Natural killer cell (primary cell): ENCODE results near the gene COG2. TPM values are rescaled to one million over a fixed set of nuclear protein-coding genes. Genes with fewer than 3 reads are reported as not detected.
"Not testable (repeated sequence)": the region's sequence is repeated elsewhere in the genome, so short reads cannot be mapped to it uniquely, and the experiment has no call there.

Source experiments
- ATAC-seq, 3 donors: fragments of 150-1000 bp in 2 of 3; fragments of 200-7000 bp in 1 of 3; cut with Tn5 transposase; 1 replicate in 1 of 3; 2 replicates in 2 of 3; pipeline ENCODE4 v1.10.0; 2021; ENCODE audit warnings: mild to moderate bottlenecking in 2 of 3, moderate library complexity in 2 of 3
- DNase-seq, 2 donors: peaks; one replicate each; pipeline versions ENCODE4 v3.0.0 to v3.0.0-alpha.2; 2013 to 2021; ENCODE audit warnings: mixed read lengths in 1 of 2
- H3K27ac ChIP-seq: one replicate; pipeline ENCODE4 v1.5.1; 2013; ENCODE audit warnings: mild to moderate bottlenecking, low read length
- H3K27me3 ChIP-seq: one replicate; pipeline ENCODE4 v1.6.1; 2013; ENCODE audit warnings: low read length; ENCODE audit not compliant: control insufficient read depth, insufficient read depth
- H3K36me3 ChIP-seq: one replicate; pipeline ENCODE4 v1.6.1; 2013; ENCODE audit warnings: low read length; ENCODE audit not compliant: control insufficient read depth, insufficient read depth
- H3K4me1 ChIP-seq: one replicate; pipeline ENCODE4 v1.6.1; 2013; ENCODE audit warnings: low read length; ENCODE audit not compliant: control insufficient read depth, insufficient read depth
- H3K4me3 ChIP-seq: one replicate; pipeline ENCODE4 v1.5.1; 2013; ENCODE audit warnings: low read length
- H3K9me3 ChIP-seq: one replicate; pipeline ENCODE4 v1.6.1; 2013; ENCODE audit warnings: low read length; ENCODE audit not compliant: control insufficient read depth, insufficient read depth
- H3K27ac Mint-ChIP-seq, 2 donors: one replicate each; pipeline ENCODE4 v1.8.0; 2022; ENCODE audit warnings: mild to moderate bottlenecking in 2 of 2, mixed read lengths in 2 of 2, moderate library complexity in 1 of 2
- H3K27me3 Mint-ChIP-seq, 2 donors: one replicate each; pipeline ENCODE4 v1.8.0; 2022; ENCODE audit warnings: low read depth in 2 of 2, mixed read lengths in 2 of 2
- H3K36me3 Mint-ChIP-seq: one replicate; pipeline ENCODE4 v1.8.0; 2022; ENCODE audit warnings: mixed read lengths
- H3K4me1 Mint-ChIP-seq, 2 donors: one replicate each; pipeline ENCODE4 v1.8.0; 2022; ENCODE audit warnings: mixed read lengths in 2 of 2
- H3K4me3 Mint-ChIP-seq: one replicate; pipeline ENCODE4 v1.8.0; 2022; ENCODE audit warnings: mild to moderate bottlenecking, moderate library complexity, mixed read lengths
- H3K9me3 Mint-ChIP-seq, 2 donors: one replicate each; pipeline ENCODE4 v1.8.0; 2022; ENCODE audit warnings: mixed read lengths in 2 of 2
- CTCF ChIP-seq: fragments of 200-600 bp; IDR thresholded peaks from one replicate; pipeline ENCODE4 v1.8.0; 2022; ENCODE audit warnings: antibody characterized with exemption
- WGBS: methylation state at CpG from one replicate; pipeline ENCODE4 v1.1.7; 2013; ENCODE audit warnings: missing lambda C conversion rate; ENCODE audit not compliant: insufficient coverage; 5-methylcytosine and 5-hydroxymethylcytosine counted together
- intact Hi-C: fragments of 100-400 bp; cut with micrococcal nuclease; formaldehyde crosslinking; loops from one replicate; pipeline ENCODE4 v1.14.2; 2022
- total RNA-seq, 4 donors: library from RNA; stranded (reverse); fragments of 120-200 nt in 1 of 4; gene quantifications; one replicate each; pipeline versions ENCODE4 v1.2.3 to v1.2.4, GENCODE V29; 2013 to 2022

Gene COG2
- total RNA-seq, 3 donors from 2014 or later (not counting 1 experiment from before 2014, with no cell fraction given): 15.8 to 24.1 (median 17.5) TPM

- Histone ChIP-seq H3K4me1 (peaks cover 14% of the 10 kb centered on the region), H3K9me3 (no peaks in the 10 kb centered on the region), H3K27ac (no peak overlapping the region), H3K27me3 (no peaks in the 10 kb centered on the region), H3K36me3 (peaks cover 3% of the 10 kb centered on the region), H3K4me3 (no peak overlapping the region)
- peaks cover 62 to 81% of the 10 kb centered on the region in 2 donors for H3K4me1 Mint-ChIP-seq
- H3K27me3 Mint-ChIP-seq: no peaks in the 10 kb centered on the region
- intact Hi-C loops: loop anchor here (10.0 kb wide), 1 partner anchor 1023 kb away; the partner anchor contains the start of genes TAF5L and URB2
- ATAC-seq: no peak
- no peaks in the 10 kb centered on the region for H3K36me3 Mint-ChIP-seq
- no peaks in the 10 kb centered on the region for H3K9me3 Mint-ChIP-seq
- no peak for DNase-seq
- no peak overlapping the region for H3K4me3 Mint-ChIP-seq
- H3K27ac Mint-ChIP-seq: no peak overlapping the region
- 27% methylated on average over 3 of the region's 5 CpGs for WGBS
- no peak for TF ChIP-seq CTCF
Measured at GRCh38 chr1:230647321-230647720, 5.0 kb downstream of the COG2 start.

- Mint-ChIP-seq H3K36me3 (no peaks in the 10 kb centered on the region), H3K27ac (peak overlapping the region in 1 of 2 donors; percentile 59), H3K4me1 (peaks cover 55 to 81% of the 10 kb centered on the region in 2 donors), H3K4me3 (no peak overlapping the region), H3K27me3 (no peaks in the 10 kb centered on the region), H3K9me3 (no peaks in the 10 kb centered on the region)
- intact Hi-C loops: loop anchor here (10.0 kb wide), 1 partner anchor 1023 kb away; the partner anchor contains the start of genes TAF5L and URB2
- DNase-seq: no peak
- Histone ChIP-seq H3K27ac (no peak overlapping the region), H3K36me3 (peaks cover 3% of the 10 kb centered on the region), H3K4me1 (peaks cover 11% of the 10 kb centered on the region), H3K27me3 (no peaks in the 10 kb centered on the region), H3K9me3 (no peaks in the 10 kb centered on the region), H3K4me3 (no peak overlapping the region)
- 83% methylated on average over 2 of the region's 3 CpGs for WGBS
- ATAC-seq: peak in 1 of 3 donors; percentile 36
- no peak for TF ChIP-seq CTCF
Measured at GRCh38 chr1:230648114-230648513, 5.8 kb downstream of the COG2 start.

- H3K9me3 Mint-ChIP-seq: no peaks in the 10 kb centered on the region
- H3K36me3 Mint-ChIP-seq: no peaks in the 10 kb centered on the region
- Histone ChIP-seq H3K36me3 (peaks cover 3% of the 10 kb centered on the region), H3K27ac (no peak overlapping the region), H3K9me3 (no peaks in the 10 kb centered on the region), H3K4me3 (no peak overlapping the region), H3K27me3 (no peaks in the 10 kb centered on the region), H3K4me1 (no peaks in the 10 kb centered on the region)
- intact Hi-C loops: no loop called here
- ATAC-seq (no peak), DNase-seq (no peak)
- H3K4me3 Mint-ChIP-seq: no peak overlapping the region
- no peaks in the 10 kb centered on the region for H3K27me3 Mint-ChIP-seq
- no peak for TF ChIP-seq CTCF
- peaks cover 55 to 84% of the 10 kb centered on the region in 2 donors for H3K4me1 Mint-ChIP-seq
- WGBS: no CpG with 5 or more reads among the region's 1 CpG
- H3K27ac Mint-ChIP-seq: no peak overlapping the region
Measured at GRCh38 chr1:230650300-230650699, 8.0 kb downstream of the COG2 start.

- no peak overlapping the region for H3K27ac Mint-ChIP-seq
- no peak for TF ChIP-seq CTCF
- ATAC-seq: no peak
- no peaks in the 10 kb centered on the region for H3K36me3 Mint-ChIP-seq
- no peaks in the 10 kb centered on the region for H3K27me3 Mint-ChIP-seq
- H3K4me3 ChIP-seq: no peak overlapping the region
- H3K27me3 ChIP-seq: no peaks in the 10 kb centered on the region
- no peak overlapping the region for H3K27ac ChIP-seq
- no peak overlapping the region for H3K4me3 Mint-ChIP-seq
- H3K9me3 Mint-ChIP-seq: no peaks in the 10 kb centered on the region
- 93% methylated on average over 2 of the region's 2 CpGs for WGBS
- intact Hi-C loops: no loop called here
- H3K36me3 ChIP-seq: peaks cover 2% of the 10 kb centered on the region
- H3K9me3 ChIP-seq: no peaks in the 10 kb centered on the region
- peaks cover 55 to 88% of the 10 kb centered on the region in 2 donors for H3K4me1 Mint-ChIP-seq
- DNase-seq: no peak
- H3K4me1 ChIP-seq: no peaks in the 10 kb centered on the region
Measured at GRCh38 chr1:230651235-230651634, 9.0 kb downstream of the COG2 start.

- H3K9me3 ChIP-seq, DNase-seq, ATAC-seq, H3K27me3 Mint-ChIP-seq, intact Hi-C loops, H3K4me3 Mint-ChIP-seq, H3K36me3 Mint-ChIP-seq, H3K27ac Mint-ChIP-seq, H3K4me1 ChIP-seq, H3K27ac ChIP-seq, H3K27me3 ChIP-seq, H3K9me3 Mint-ChIP-seq, H3K4me3 ChIP-seq: not testable (repeated sequence)
- H3K36me3 ChIP-seq: peaks cover 22% of the 10 kb centered on the region
- WGBS: 100% methylated on average over 1 of the region's 1 CpG
- H3K4me1 Mint-ChIP-seq: peaks cover 37 to 56% of the 10 kb centered on the region in 2 donors
Measured at GRCh38 chr1:230656719-230657118, 14.4 kb downstream of the COG2 start.
